ENCODE data around the gene CAPN10.

CAPN10 gene

GRCh38 chr2:240573516-240574385 lies 12.8 kb upstream of the CAPN10 start:
- H3K4me1 ChIP-seq: peaks cover 3% of the 10 kb centered on the region; the same call in 1 of the 2 replicates
- H3K36me3 ChIP-seq: peaks cover 23% of the 10 kb centered on the region
- no peaks in the 10 kb centered on the region for H3K9me3 ChIP-seq
- H3K27me3 ChIP-seq: no peaks in the 10 kb centered on the region
- no peak for TF ChIP-seq CTCF (IDR thresholded peaks at IDR 0.05; ENCODE audit: low read depth, low read length)
- peak; percentile 7 for DNase-seq
- no peak overlapping the region for H3K4me3 ChIP-seq (ENCODE audit: low read depth, low read length)

GRCh38 chr2:240574386-240575100 lies 12.0 kb upstream of the CAPN10 start:
- Histone ChIP-seq H3K4me1 (no peaks in the 10 kb centered on the region; the same call in 1 of the 2 replicates), H3K27me3 (no peaks in the 10 kb centered on the region), H3K4me3 (ENCODE audit: low read depth, low read length) (no peak overlapping the region), H3K9me3 (no peaks in the 10 kb centered on the region), H3K36me3 (peaks cover 26% of the 10 kb centered on the region)
- TF ChIP-seq CTCF (IDR thresholded peaks at IDR 0.05; ENCODE audit: low read depth, low read length): no peak
- DNase-seq: no peak

- Histone ChIP-seq H3K4me3 (ENCODE audit: low read depth, low read length) (no peak overlapping the region), H3K9me3 (no peaks in the 10 kb centered on the region), H3K36me3 (peaks cover 26% of the 10 kb centered on the region), H3K4me1 (no peaks in the 10 kb centered on the region), H3K27me3 (no peaks in the 10 kb centered on the region)
- no peak for DNase-seq
- no peak for TF ChIP-seq CTCF (IDR thresholded peaks at IDR 0.05; ENCODE audit: low read depth, low read length)
Observed at GRCh38 chr2:240575101-240575965, 11.2 kb upstream of the CAPN10 start.

- no peak for DNase-seq
- Histone ChIP-seq H3K4me1 (no peaks in the 10 kb centered on the region), H3K9me3 (no peaks in the 10 kb centered on the region), H3K27me3 (no peaks in the 10 kb centered on the region), H3K36me3 (peaks cover 26% of the 10 kb centered on the region), H3K4me3 (ENCODE audit: low read depth, low read length) (no peak overlapping the region)
- TF ChIP-seq CTCF (IDR thresholded peaks at IDR 0.05; ENCODE audit: low read depth, low read length): no peak
Observed at GRCh38 chr2:240576036-240576435, 10.5 kb upstream of the CAPN10 start.

DNA sequence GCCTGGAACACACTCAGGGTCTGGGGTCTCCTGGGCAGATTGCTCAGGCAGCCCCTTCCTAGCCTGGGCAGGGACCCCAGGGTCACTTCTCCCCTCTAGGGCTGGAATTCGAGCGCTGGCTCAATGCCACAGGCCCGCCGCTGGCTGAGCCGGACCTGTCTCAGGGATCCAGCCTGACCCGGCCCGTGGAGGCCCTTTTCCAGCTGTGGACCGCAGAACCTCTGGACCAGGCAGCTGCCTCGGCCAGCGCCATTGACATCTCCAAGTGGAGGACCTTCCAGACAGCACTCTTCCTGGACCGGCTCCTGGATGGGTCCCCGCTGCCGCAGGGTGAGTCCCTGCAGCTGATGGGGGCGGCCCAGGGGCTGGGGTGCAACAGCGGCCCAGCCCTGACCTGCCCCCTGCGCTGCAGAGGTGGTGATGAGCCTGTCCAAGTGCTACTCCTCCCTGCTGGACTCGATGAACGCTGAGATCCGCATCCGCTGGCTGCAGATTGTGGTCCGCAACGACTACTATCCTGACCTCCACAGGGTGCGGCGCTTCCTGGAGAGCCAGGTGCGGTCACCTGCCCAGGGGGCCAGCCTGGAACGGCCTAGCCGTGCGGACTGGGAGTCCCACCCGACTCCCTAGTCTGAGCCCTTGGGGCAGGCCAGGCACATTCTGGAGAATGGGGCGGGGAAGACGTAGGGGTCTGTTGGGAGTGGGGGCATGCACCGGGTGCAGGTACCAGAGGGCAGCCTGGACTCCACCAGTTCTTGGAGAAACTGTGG lies 9.9 kb upstream of the CAPN10 start:
- TF ChIP-seq CTCF (IDR thresholded peaks at IDR 0.05; ENCODE audit: low read depth, low read length): no peak
- H3K27me3 ChIP-seq: no peaks in the 10 kb centered on the region
- no peaks in the 10 kb centered on the region for H3K9me3 ChIP-seq
- H3K4me3 ChIP-seq (ENCODE audit: low read depth, low read length): no peak overlapping the region
- no peaks in the 10 kb centered on the region for H3K4me1 ChIP-seq
- peaks cover 26% of the 10 kb centered on the region for H3K36me3 ChIP-seq
- DNase-seq: no peak

Data from BE2C (cell line).